ENCODE results near the gene PACS2.

PACS2 gene

GRCh38 chr14:105307052-105307727, 7.4 kb upstream of the PACS2 start:
- DNase-seq (ENCODE audit: extremely low read depth, insufficient read length): no peak
- Histone ChIP-seq H3K27me3 (replicated peaks; ENCODE audit: control insufficient read depth, insufficient read depth, low read length) (no peaks in the 10 kb centered on the region), H3K36me3 (ENCODE audit: control insufficient read depth, insufficient read depth, low read length) (no peaks in the 10 kb centered on the region), H3K4me3 (replicated peaks; ENCODE audit: low read depth, low read length) (no peak overlapping the region)
- no peak for TF ChIP-seq CTCF (IDR thresholded peaks at IDR 0.05; ENCODE audit: insufficient read depth, low read length, poor library complexity, severe bottlenecking)

- DNase-seq (ENCODE audit: extremely low read depth, insufficient read length): no peak
- no peak for TF ChIP-seq CTCF (IDR thresholded peaks at IDR 0.05; ENCODE audit: insufficient read depth, low read length, poor library complexity, severe bottlenecking)
- Histone ChIP-seq H3K36me3 (ENCODE audit: control insufficient read depth, insufficient read depth, low read length) (no peaks in the 10 kb centered on the region), H3K27me3 (replicated peaks; ENCODE audit: control insufficient read depth, insufficient read depth, low read length) (no peaks in the 10 kb centered on the region), H3K4me3 (replicated peaks; ENCODE audit: low read depth, low read length) (no peak overlapping the region)
Observed at GRCh38 chr14:105309371-105309770, 5.2 kb upstream of the PACS2 start.

- no peaks in the 10 kb centered on the region for H3K36me3 ChIP-seq (ENCODE audit: control insufficient read depth, insufficient read depth, low read length)
Observed at GRCh38 chr14:105311838-105312237, 2.7 kb upstream of the PACS2 start.

GRCh38 chr14:105312973-105313372, 1.6 kb upstream of the PACS2 start:
- Histone ChIP-seq H3K27me3 (replicated peaks; ENCODE audit: control insufficient read depth, insufficient read depth, low read length) (no peaks in the 10 kb centered on the region), H3K4me3 (replicated peaks; ENCODE audit: low read depth, low read length) (no peak overlapping the region), H3K36me3 (ENCODE audit: control insufficient read depth, insufficient read depth, low read length) (no peaks in the 10 kb centered on the region)
- DNase-seq (ENCODE audit: extremely low read depth, insufficient read length): peak; percentile 6
- no peak for TF ChIP-seq CTCF (IDR thresholded peaks at IDR 0.05; ENCODE audit: insufficient read depth, low read length, poor library complexity, severe bottlenecking)

More at GRCh38 chr14:105311838-105312237, 2.7 kb upstream of the PACS2 start:
- no peak for DNase-seq (ENCODE audit: extremely low read depth, insufficient read length)
- Histone ChIP-seq H3K27me3 (replicated peaks; ENCODE audit: control insufficient read depth, insufficient read depth, low read length) (no peaks in the 10 kb centered on the region), H3K4me3 (replicated peaks; ENCODE audit: low read depth, low read length) (no peak overlapping the region)
- no peak for TF ChIP-seq CTCF (IDR thresholded peaks at IDR 0.05; ENCODE audit: insufficient read depth, low read length, poor library complexity, severe bottlenecking)

- H3K4me3 ChIP-seq (replicated peaks; ENCODE audit: low read depth, low read length): peak overlapping the region; percentile 69
- TF ChIP-seq CTCF (IDR thresholded peaks at IDR 0.05; ENCODE audit: insufficient read depth, low read length, poor library complexity, severe bottlenecking): no peak
- no peaks in the 10 kb centered on the region for H3K27me3 ChIP-seq (replicated peaks; ENCODE audit: control insufficient read depth, insufficient read depth, low read length)
- no peaks in the 10 kb centered on the region for H3K36me3 ChIP-seq (ENCODE audit: control insufficient read depth, insufficient read depth, low read length)
- DNase-seq (ENCODE audit: extremely low read depth, insufficient read length): no peak
Observed at GRCh38 chr14:105313381-105314286, 914 bp upstream of the PACS2 start.
